Muscle layer of duodenum (tissue), 2 donors: Measurements from ENCODE around the gene C2orf49.
A peak's percentile ranks its signal among the peaks of the same experiment; 100 is the strongest.
"Not testable (repeated sequence)": the region's sequence is repeated elsewhere in the genome, so short reads cannot be mapped to it uniquely, and the experiment has no call there.

ENCODE experiments used
- H3K27ac ChIP-seq: one replicate; pipeline ENCODE4 v1.7.0; 2013; ENCODE audit warnings: mild to moderate bottlenecking, low read length
- H3K27me3 ChIP-seq: one replicate; pipeline ENCODE4 v1.7.0; 2013; ENCODE audit warnings: low read depth, mild to moderate bottlenecking, control low read depth, low read length
- H3K36me3 ChIP-seq, 2 donors: one replicate each; pipeline ENCODE4 v1.7.0; 2013; ENCODE audit warnings: low read length in 2 of 2, control low read depth in 1 of 2, mild to moderate bottlenecking in 1 of 2; ENCODE audit not compliant: insufficient read depth in 2 of 2, control insufficient read depth in 1 of 2
- H3K4me1 ChIP-seq, 2 donors: one replicate each; pipeline ENCODE4 v1.7.0; 2013; ENCODE audit warnings: low read length in 2 of 2, mild to moderate bottlenecking in 2 of 2, control low read depth in 1 of 2, moderate library complexity in 1 of 2; ENCODE audit not compliant: insufficient read depth in 2 of 2, control insufficient read depth in 1 of 2
- H3K4me3 ChIP-seq, 2 donors: one replicate each; pipeline ENCODE4 v1.7.0; 2013; ENCODE audit warnings: low read length in 2 of 2, low read depth in 1 of 2, mild to moderate bottlenecking in 1 of 2
- H3K9me3 ChIP-seq, 2 donors: one replicate each; pipeline ENCODE4 v1.7.0; 2013; ENCODE audit warnings: low read length in 2 of 2, control low read depth in 1 of 2, mild to moderate bottlenecking in 1 of 2; ENCODE audit not compliant: control insufficient read depth in 1 of 2
- donor health status: healthy.

Gene C2orf49

DNA sequence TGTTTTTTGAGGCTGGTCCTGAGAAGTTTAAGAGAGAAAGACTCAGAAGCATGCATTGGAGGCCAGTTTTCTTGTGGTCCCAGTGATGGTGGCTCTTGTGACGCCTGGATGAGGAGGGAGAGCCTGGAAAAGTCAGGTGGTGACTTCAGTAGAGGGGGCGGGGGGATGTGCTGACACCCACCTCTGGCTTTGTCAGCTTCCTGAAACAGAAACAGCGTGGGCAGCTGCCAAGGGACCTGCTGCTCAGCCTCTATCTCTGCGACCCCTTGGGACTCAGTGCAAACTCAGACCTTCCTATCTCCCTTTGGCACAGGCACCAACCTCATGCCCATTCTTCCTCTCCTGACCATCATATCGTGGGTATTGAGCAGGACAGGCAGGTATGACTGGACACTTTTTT lies 14.2 kb upstream of the C2orf49 start:
- Histone ChIP-seq H3K36me3 (peaks cover 0 to 9% of the 10 kb centered on the region in 2 donors), H3K9me3 (no peaks in the 10 kb centered on the region), H3K4me3 (no peak overlapping the region), H3K27me3 (no peaks in the 10 kb centered on the region), H3K4me1 (peaks cover 0 to 3% of the 10 kb centered on the region in 2 donors), H3K27ac (no peak overlapping the region)

DNA sequence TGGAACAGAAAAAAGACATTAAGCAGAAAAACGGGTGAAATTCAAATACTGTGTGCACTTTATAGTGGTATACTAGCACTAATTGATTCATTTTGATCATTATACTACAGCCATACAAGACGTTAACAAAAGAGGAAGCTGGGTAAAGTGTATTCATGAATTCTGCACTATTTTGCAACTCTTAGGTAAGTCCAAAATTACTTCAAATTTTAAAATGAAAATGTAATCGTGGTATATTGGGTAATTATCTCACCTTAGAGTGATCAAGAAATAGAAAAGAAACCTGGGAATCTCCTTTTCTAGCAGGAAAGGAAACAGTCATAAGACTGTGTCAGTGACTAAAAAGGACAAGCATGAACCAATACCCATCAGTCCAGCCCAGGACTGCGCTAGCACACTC lies 13.2 kb upstream of the C2orf49 start:
- H3K36me3 ChIP-seq, result peaks cover 0 to 9% of the 10 kb centered on the region in 2 donors
- H3K4me1 ChIP-seq, result peaks cover 0 to 13% of the 10 kb centered on the region in 2 donors
- no peaks in the 10 kb centered on the region for H3K9me3 ChIP-seq
- no peak overlapping the region for H3K27ac ChIP-seq
- H3K4me3 ChIP-seq, result no peak overlapping the region
- no peaks in the 10 kb centered on the region for H3K27me3 ChIP-seq

DNA sequence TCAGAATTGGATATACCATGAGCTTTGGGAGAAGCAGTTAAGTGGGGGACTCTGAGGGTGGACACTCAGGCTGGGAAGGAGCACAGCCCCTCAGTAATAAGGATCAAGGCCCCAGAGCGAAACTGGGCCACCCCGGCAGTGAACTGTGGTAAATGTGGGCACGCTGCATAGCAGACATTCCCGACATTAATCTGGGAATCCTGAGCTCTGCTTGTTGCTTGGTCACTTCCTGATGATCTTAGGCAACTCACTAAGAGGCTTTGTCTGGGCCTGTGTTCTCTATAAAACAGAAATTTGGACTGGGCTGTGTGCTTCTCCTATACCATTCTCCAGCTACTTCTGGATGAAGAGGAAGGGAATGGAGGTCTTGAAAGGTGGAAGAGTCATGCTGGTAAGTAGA lies 12.6 kb upstream of the C2orf49 start:
- Histone ChIP-seq H3K27me3 (no peaks in the 10 kb centered on the region), H3K4me1 (peaks cover 0 to 13% of the 10 kb centered on the region in 2 donors), H3K36me3 (peaks cover 0 to 9% of the 10 kb centered on the region in 2 donors), H3K4me3 (no peak overlapping the region), H3K9me3 (no peaks in the 10 kb centered on the region), H3K27ac (no peak overlapping the region)

DNA sequence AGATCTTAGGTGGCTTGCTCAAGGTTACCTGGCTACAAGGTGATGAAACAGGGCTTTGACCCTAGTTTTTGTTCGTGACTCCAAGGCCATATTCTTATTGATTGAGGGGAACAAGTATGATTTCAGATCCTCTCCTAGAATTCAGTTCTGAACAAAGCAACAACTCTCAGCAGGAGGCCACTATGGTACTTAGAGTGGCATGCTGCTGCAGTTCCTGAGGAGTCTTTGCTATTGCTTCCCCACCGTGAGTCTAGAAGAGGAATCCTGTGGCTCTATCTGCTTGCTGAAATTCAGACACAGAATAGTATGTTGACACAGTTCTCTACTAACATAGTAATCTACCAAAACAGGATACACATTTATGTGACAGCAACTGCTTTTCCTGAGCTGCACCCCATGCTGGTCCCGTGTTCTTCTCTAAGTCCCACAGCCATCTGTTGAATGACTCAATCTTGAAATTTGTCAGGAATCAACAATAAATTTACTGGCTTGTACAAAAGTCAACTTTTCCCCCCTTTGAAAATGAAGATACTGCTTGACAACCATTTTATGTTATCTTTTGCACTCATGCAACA lies 11.9 kb upstream of the C2orf49 start:
- no peaks in the 10 kb centered on the region for H3K9me3 ChIP-seq
- H3K27ac ChIP-seq, result no peak overlapping the region
- H3K27me3 ChIP-seq, result no peaks in the 10 kb centered on the region
- peaks cover 0 to 18% of the 10 kb centered on the region in 2 donors for H3K4me1 ChIP-seq
- H3K36me3 ChIP-seq, result peaks cover 0 to 9% of the 10 kb centered on the region in 2 donors
- no peak overlapping the region for H3K4me3 ChIP-seq

DNA sequence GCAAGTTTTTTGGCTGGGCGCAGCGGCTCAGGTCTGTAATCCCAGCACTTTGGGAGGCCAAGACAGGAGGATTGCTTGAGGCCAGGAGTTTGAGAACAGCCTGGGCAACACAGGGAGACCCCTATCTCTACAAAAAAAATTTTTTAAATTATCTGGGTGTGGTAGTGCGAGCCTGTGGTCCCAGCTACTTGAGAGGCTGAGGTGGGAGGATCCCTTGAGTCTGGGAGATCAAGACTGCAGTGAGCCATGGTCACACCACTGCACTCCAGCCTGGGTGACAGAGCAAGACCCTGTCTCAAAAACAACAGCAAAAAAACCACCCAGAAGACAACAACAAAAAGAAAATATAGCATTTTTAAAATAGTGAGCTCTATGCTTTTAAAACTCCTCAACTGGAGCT lies 10.1 kb upstream of the C2orf49 start:
- H3K9me3 ChIP-seq, H3K27me3 ChIP-seq, H3K36me3 ChIP-seq, H3K27ac ChIP-seq, H3K4me3 ChIP-seq: not testable (repeated sequence)
- peaks cover 0 to 18% of the 10 kb centered on the region in 2 donors for H3K4me1 ChIP-seq

DNA sequence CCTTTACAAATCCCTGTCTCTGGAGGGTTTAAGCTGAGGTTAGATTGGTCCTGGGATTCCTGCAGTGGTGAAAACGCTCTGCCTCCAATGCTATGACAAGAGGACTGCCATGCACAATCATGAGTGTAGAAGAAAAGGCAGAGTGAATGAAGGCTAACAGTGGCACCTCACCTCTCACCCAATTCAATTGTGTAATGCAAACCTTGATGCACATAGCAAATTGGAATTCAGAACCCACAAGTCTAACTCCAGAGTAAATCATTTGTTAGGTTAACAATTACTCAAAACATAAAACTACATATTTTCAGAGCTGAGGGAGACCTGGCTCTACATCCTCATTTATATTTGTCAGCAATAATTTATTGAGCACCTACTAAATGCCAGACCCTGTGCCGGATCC lies 9.7 kb upstream of the C2orf49 start:
- no peak overlapping the region for H3K4me3 ChIP-seq

DNA sequence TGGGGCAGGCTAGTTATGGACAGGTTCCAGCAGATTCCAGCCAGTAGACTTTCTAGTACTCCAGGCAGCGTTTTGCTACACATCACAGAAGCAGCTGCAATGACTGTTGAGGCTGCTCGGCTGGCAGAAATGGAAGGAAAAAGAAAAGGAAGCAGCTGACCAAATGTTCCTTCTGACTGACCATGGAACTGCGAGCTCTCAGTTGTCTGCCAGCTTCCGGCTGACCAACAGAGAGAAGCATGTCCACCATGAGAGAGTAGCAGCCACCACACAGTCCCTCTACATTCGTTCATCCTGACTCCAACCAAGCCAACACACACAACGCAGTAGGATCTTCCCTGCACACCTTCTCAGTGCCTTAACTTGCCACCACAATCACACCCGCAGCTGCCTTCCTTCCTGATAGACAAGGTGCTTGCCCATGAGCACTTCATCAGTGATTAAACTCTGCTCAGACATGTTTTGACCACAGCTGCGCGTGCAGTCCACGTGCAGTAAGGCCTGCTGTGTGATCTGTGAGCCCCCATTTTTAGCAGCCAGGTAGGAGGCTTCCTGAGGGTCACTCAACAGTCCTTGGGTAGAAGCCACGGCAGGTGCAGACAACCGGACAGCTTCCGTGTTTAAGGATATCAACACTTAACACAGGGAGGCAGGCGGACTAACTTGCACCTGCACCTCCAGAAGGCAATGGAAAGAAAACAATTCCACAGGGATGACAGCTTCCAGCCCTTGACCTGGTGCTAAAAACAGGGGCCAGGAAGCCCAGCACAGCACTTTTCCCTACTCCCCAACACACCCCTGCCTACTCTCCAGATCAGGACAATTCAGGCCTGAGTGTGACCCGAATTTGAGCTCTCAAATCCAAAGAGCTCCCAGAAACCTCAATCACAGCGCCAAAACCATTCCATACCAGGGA lies 8.8 kb upstream of the C2orf49 start:
- Histone ChIP-seq H3K27ac (peak overlapping the region; percentile 76), H3K27me3 (no peaks in the 10 kb centered on the region), H3K4me1 (peaks cover 0 to 18% of the 10 kb centered on the region in 2 donors), H3K9me3 (no peaks in the 10 kb centered on the region), H3K36me3 (peaks cover 0 to 9% of the 10 kb centered on the region in 2 donors), H3K4me3 (peak overlapping the region; percentile 73 to 80)

More for the DNA sequence above, 9.7 kb upstream of the C2orf49 start:
- Histone ChIP-seq H3K9me3 (no peaks in the 10 kb centered on the region), H3K4me1 (peaks cover 0 to 18% of the 10 kb centered on the region in 2 donors), H3K36me3 (peaks cover 0 to 9% of the 10 kb centered on the region in 2 donors), H3K27me3 (no peaks in the 10 kb centered on the region), H3K27ac (no peak overlapping the region)

DNA sequence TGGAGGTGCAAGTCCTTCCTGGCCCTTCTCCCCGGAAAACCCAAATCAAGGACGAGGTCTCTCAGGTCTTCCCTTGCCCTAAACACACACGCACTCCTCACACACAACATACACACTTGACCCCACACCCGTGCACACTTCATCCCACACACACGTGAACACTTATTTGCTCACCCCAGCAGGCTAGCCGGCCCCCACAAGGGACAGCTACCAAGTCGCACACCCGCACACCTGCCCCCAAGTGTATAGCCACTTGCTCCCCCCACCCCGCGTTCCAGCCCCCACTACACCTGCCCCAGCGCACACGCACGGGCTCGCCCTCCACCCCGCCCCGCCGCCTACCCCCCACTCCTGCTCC lies 8.2 kb upstream of the C2orf49 start:
- peaks cover 0 to 9% of the 10 kb centered on the region in 2 donors for H3K36me3 ChIP-seq
- H3K4me3 ChIP-seq, result peak overlapping the region; percentile 73 to 80
- H3K27me3 ChIP-seq, result no peaks in the 10 kb centered on the region
- peak overlapping the region; percentile 76 for H3K27ac ChIP-seq
- peaks cover 0 to 18% of the 10 kb centered on the region in 2 donors for H3K4me1 ChIP-seq
- H3K9me3 ChIP-seq, result no peaks in the 10 kb centered on the region

DNA sequence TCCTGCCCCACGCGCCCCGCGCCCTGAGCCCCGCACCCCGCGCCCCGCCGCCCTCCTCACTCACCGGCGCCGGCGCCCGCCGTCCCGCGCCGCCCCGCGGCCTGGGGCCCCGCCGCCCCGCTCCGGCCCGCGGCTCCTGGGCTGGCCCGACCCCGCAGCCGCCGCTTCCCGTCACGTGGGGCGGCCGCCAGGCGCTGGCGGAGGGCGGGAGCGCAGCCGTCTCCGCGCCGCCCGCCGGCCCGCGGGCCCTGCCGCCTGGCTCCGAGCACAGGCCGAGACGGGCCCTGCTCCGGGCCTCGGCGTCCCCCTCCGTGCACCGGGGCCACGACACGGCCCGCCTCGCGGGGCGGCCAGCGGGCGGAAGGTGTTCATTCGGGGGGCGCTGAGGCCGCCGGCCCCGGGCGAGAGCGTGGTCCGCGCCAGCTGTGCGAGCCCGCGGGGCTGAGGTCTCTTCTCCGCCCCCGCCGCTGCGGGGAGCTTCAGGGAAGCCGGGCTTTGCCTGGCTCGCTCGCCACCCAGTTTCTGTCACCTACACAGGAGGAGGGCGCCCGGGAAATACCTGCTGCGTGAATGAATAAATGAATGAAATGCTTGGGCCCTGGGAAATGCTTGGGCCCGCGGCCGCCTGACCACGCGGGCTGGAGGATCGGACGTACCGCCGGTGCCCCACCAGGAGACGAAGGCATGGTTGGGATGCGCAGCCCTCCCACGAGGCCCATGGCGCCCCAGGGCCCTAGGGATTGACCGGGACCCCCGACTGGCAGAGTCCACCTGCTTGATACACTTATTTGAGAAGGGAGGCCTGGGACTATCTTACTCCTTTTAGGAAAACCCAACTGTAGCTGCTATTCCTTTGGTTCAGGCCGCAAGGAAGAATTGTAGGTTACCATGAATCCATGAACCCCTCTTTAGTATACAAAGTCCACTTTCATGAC lies 7.5 kb upstream of the C2orf49 start, which contains the start of gene TGFBRAP1:
TGFBRAP1 (minus strand) TSS at position 175 of the 935 bp plus-strand sequence. CDS start 21,434 bp downstream, outside the sequence.
- Histone ChIP-seq H3K4me1 (peaks cover 0 to 18% of the 10 kb centered on the region in 2 donors), H3K9me3 (no peaks in the 10 kb centered on the region), H3K27ac (peak within 1 kb of the TSS; percentile 76), H3K27me3 (no peaks in the 10 kb centered on the region), H3K4me3 (peak within 1 kb of the TSS; percentile 73 to 80), H3K36me3 (peaks cover 0 to 8% of the 10 kb centered on the region in 2 donors)

DNA sequence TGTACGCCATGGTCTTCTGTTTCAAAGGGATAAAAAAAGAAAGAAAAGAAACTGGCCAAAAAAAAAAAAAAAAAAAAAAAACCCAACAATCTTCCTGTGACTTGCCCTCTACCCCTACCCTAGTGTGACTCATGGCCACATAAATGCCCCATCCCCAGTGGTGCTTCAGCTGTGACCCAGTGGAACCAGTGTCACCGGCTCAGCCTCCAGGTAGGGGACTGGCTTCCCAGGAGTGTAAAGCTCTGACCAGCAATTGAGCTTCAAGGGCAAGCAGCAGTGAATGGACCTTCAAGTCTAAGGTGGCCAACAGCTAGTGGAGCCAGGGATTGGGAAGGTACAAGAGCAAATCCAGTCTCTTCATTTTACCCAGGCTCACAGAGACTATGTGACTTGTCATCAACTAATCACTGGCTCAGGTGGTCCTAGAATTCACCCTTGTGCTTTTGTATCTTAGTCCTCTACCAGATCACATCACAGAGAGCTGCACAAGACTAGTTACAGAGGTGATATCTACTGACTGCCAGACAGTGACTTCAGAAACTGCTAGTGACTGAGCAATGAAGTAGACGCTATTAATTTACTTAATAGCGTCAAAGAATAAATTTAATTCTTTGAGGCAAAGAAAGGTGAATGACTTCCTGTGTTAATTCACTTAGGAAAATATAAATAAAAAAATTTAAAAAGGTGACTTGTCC lies 6.5 kb upstream of the C2orf49 start:
- Histone ChIP-seq H3K27me3 (no peaks in the 10 kb centered on the region), H3K9me3 (no peaks in the 10 kb centered on the region), H3K4me1 (peaks cover 0 to 18% of the 10 kb centered on the region in 2 donors), H3K27ac (peak overlapping the region; percentile 58), H3K36me3 (no peaks in the 10 kb centered on the region), H3K4me3 (peak overlapping the region; percentile 62 to 71)
